Measurements from ENCODE around the gene DHTKD1.

The DHTKD1 gene

DNA sequence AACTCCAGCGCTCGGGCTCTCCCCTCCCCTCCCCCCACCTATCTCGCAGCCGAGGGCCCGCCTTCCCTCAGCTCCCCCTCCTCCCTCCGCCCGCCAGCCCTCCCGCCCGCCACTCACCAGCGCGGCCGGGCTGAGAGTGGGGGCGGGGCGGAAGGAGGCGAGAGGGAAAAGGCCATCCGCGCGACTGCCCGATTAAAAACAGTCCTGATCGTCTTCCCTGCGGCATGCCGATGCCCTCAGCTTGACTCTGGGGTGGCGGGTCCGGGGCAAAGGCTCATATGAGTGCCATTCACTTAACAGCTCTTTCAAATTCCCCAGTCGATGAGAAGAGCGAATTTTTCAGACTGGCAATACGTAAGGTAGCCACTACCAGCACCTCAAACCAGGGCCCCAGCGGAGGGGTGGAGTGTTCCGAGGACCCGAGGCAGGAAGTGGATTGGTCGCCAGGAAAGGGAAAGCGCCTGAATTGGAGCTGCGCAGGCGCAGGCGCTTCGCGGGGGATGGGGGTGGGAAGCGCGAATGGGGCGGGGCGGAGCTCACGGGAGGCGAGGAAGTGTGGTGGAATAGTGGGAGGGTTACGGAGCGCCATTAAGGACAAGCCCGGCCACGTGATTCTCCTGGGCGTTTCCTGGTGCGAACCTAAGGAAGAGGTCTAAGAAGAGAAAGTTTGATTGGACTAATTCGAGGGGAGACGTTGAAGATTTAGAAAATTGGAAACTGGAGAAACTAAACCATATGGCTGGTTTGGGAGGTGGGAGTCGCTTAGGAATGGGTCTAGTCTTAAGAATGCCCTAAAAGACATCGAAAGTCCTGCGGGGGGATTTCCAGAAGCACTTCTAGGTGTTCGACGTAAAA lies 25.7 kb upstream of the DHTKD1 start, which contains the start of gene UPF2:
Gene UPF2 (minus strand): TSS at position 13 of the 855 bp plus-strand sequence. CDS start 7,386 bp downstream, outside the sequence.
- peaks cover 0 to 10% of the 10 kb centered on the region in 2 donors for H3K4me1 ChIP-seq (ENCODE audit: control insufficient read depth in 2 of 2, insufficient read depth in 1 of 2, low read depth in 1 of 2, low read length in 2 of 2)
- peak within 1 kb of the TSS; percentile 41 for H2BK12ac ChIP-seq (ENCODE audit: low read length)
- H3K36me3 ChIP-seq (replicated peaks in 1 of 2; ENCODE audit: control insufficient read depth in 2 of 2, insufficient read depth in 2 of 2, low read length in 2 of 2) = peaks cover 0 to 7% of the 10 kb centered on the region in 2 donors
- H3K14ac ChIP-seq (ENCODE audit: low read length) = peak within 1 kb of the TSS; percentile 97
- WGBS, 2 donors (ENCODE audit: extremely low coverage in 2 of 2, insufficient read length in 2 of 2, insufficient replicate concordance in 1 of 2) = no CpG with 5 or more reads among the region's 56 CpGs
- peak within 1 kb of the TSS; percentile 40 for H4K91ac ChIP-seq (ENCODE audit: low read depth, low read length, poor library complexity)
- peak within 1 kb of the TSS; percentile 98 for H3K18ac ChIP-seq (ENCODE audit: low read length)
- H2BK5ac ChIP-seq (ENCODE audit: low read length) = peak within 1 kb of the TSS; percentile 99
- peaks cover 6% of the 10 kb centered on the region for H3K79me1 ChIP-seq (ENCODE audit: low read depth, low read length)
- H2BK120ac ChIP-seq (ENCODE audit: low read depth, low read length) = peak within 1 kb of the TSS; percentile 91
- H2BK15ac ChIP-seq (ENCODE audit: low read length) = peak within 1 kb of the TSS; percentile 63
- no peaks in the 10 kb centered on the region for H3K9me3 ChIP-seq (replicated peaks in 1 of 2; ENCODE audit: control insufficient read depth in 2 of 2, insufficient read depth in 1 of 2, low read depth in 1 of 2, low read length in 2 of 2)
- H3K9ac ChIP-seq (ENCODE audit: low read depth, low read length, poor library complexity) = peak within 1 kb of the TSS; percentile 98
- peak within 1 kb of the TSS; percentile 11 for H3K4ac ChIP-seq (ENCODE audit: low read length)
- H3K4me3 ChIP-seq (ENCODE audit: low read length in 2 of 2) = peak within 1 kb of the TSS; percentile 95 to 97
- H3K23ac ChIP-seq (ENCODE audit: low read depth, low read length, poor library complexity) = peak within 1 kb of the TSS; percentile 87
- H2AFZ ChIP-seq (ENCODE audit: low read length) = peak within 1 kb of the TSS; percentile 100
- peak; percentile 97 for DNase-seq (ENCODE audit: low spot score)
- H2AK5ac ChIP-seq (ENCODE audit: low read depth, low read length) = peak within 1 kb of the TSS; percentile 91
- peak within 1 kb of the TSS; percentile 86 for H3K4me2 ChIP-seq (ENCODE audit: insufficient read depth, low read length, poor library complexity, severe bottlenecking)
- peak within 1 kb of the TSS; percentile 88 for H3K27ac ChIP-seq (replicated peaks; ENCODE audit: low read length)
- no peaks in the 10 kb centered on the region for H3K27me3 ChIP-seq (ENCODE audit: control insufficient read depth in 3 of 3, insufficient read depth in 3 of 3, low read depth in 1 of 3, low read length in 3 of 3)
- H4K8ac ChIP-seq (ENCODE audit: low read depth, low read length) = no peak within 1 kb of the TSS

DNA sequence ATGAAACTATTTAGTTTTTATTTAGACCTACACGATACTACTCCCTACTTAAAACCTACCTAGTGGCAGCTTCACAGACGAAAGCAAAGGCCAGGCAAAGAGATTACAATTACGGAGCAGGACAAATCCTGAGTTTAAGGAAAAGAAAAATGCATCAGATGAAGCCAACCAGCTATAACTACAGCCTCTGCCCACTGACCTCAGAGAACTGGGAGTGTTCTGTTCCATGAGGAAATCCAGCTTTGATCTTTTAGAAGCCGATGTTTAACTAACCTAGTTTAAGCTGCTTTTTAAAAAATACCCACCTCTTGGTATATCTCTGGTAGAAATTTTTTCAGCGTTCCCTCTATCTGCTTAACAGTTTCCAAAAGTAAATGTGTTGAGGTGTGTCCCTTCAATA lies 23.2 kb upstream of the DHTKD1 start:
- Histone ChIP-seq H3K36me3 (replicated peaks in 1 of 2; ENCODE audit: control insufficient read depth in 2 of 2, insufficient read depth in 2 of 2, low read length in 2 of 2) (no peaks in the 10 kb centered on the region), H2BK15ac (ENCODE audit: low read length) (no peak overlapping the region), H4K91ac (ENCODE audit: low read depth, low read length, poor library complexity) (no peak overlapping the region), H3K14ac (ENCODE audit: low read length) (no peak overlapping the region), H3K9ac (ENCODE audit: low read depth, low read length, poor library complexity) (no peak overlapping the region), H4K8ac (ENCODE audit: low read depth, low read length) (no peak overlapping the region), H3K79me1 (ENCODE audit: low read depth, low read length) (peaks cover 6% of the 10 kb centered on the region), H2AFZ (ENCODE audit: low read length) (peak overlapping the region; percentile 45), H2BK12ac (ENCODE audit: low read length) (no peak overlapping the region), H3K4me3 (ENCODE audit: low read length in 2 of 2) (no peak overlapping the region), H3K4me1 (ENCODE audit: control insufficient read depth in 2 of 2, insufficient read depth in 1 of 2, low read depth in 1 of 2, low read length in 2 of 2) (peaks cover 0 to 10% of the 10 kb centered on the region in 2 donors), H3K9me3 (replicated peaks in 1 of 2; ENCODE audit: control insufficient read depth in 2 of 2, insufficient read depth in 1 of 2, low read depth in 1 of 2, low read length in 2 of 2) (no peaks in the 10 kb centered on the region), H3K4ac (ENCODE audit: low read length) (no peak overlapping the region), H2BK120ac (ENCODE audit: low read depth, low read length) (no peak overlapping the region), H3K27ac (replicated peaks; ENCODE audit: low read length) (no peak overlapping the region), H3K23ac (ENCODE audit: low read depth, low read length, poor library complexity) (no peak overlapping the region), H2BK5ac (ENCODE audit: low read length) (no peak overlapping the region), H2AK5ac (ENCODE audit: low read depth, low read length) (no peak overlapping the region), H3K18ac (ENCODE audit: low read length) (no peak overlapping the region), H3K4me2 (ENCODE audit: insufficient read depth, low read length, poor library complexity, severe bottlenecking) (no peak overlapping the region), H3K27me3 (ENCODE audit: control insufficient read depth in 3 of 3, insufficient read depth in 3 of 3, low read depth in 1 of 3, low read length in 3 of 3) (no peaks in the 10 kb centered on the region)
- no CpG with 5 or more reads among the region's 5 CpGs for WGBS, 2 donors (ENCODE audit: extremely low coverage in 2 of 2, insufficient read length in 2 of 2, insufficient replicate concordance in 1 of 2)
- DNase-seq (ENCODE audit: low spot score) = no peak

DNA sequence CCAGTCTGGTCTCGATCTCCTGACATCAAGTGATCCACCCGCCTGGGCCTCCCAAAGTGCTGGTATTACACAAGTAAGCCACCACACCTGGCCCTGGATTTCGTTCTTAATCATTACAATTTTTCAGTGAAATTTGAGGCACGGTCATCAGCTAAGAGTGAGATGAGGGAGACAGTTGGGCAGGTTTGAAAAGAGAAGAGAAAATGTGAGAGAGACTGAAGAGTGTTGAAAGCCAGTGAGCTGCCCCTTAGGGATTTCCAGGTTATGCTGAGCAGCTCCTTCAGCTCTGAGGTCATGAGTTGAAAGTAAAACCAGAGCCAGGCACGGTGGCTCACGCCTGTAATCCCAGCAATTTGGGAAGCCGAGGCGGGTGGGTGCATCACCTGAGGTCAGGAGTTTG lies 20.2 kb upstream of the DHTKD1 start:
- no peak for DNase-seq (ENCODE audit: low spot score)
- no peak overlapping the region for H3K9ac ChIP-seq (ENCODE audit: low read depth, low read length, poor library complexity)
- no peaks in the 10 kb centered on the region for H3K9me3 ChIP-seq (replicated peaks in 1 of 2; ENCODE audit: control insufficient read depth in 2 of 2, insufficient read depth in 1 of 2, low read depth in 1 of 2, low read length in 2 of 2)
- no peak overlapping the region for H2BK12ac ChIP-seq (ENCODE audit: low read length)
- no peak overlapping the region for H3K4ac ChIP-seq (ENCODE audit: low read length)
- no peak overlapping the region for H2AFZ ChIP-seq (ENCODE audit: low read length)
- H2BK5ac ChIP-seq (ENCODE audit: low read length) = no peak overlapping the region
- H3K23ac ChIP-seq (ENCODE audit: low read depth, low read length, poor library complexity) = no peak overlapping the region
- H2BK120ac ChIP-seq (ENCODE audit: low read depth, low read length) = no peak overlapping the region
- H3K4me3 ChIP-seq (ENCODE audit: low read length in 2 of 2) = no peak overlapping the region
- H3K79me1 ChIP-seq (ENCODE audit: low read depth, low read length) = no peaks in the 10 kb centered on the region
- H3K4me1 ChIP-seq (ENCODE audit: control insufficient read depth in 2 of 2, insufficient read depth in 1 of 2, low read depth in 1 of 2, low read length in 2 of 2) = no peaks in the 10 kb centered on the region
- no CpG with 5 or more reads among the region's 8 CpGs for WGBS, 2 donors (ENCODE audit: extremely low coverage in 2 of 2, insufficient read length in 2 of 2, insufficient replicate concordance in 1 of 2)
- no peaks in the 10 kb centered on the region for H3K27me3 ChIP-seq (ENCODE audit: control insufficient read depth in 3 of 3, insufficient read depth in 3 of 3, low read depth in 1 of 3, low read length in 3 of 3)
- H3K27ac ChIP-seq (replicated peaks; ENCODE audit: low read length) = no peak overlapping the region
- no peak overlapping the region for H4K8ac ChIP-seq (ENCODE audit: low read depth, low read length)
- H4K91ac ChIP-seq (ENCODE audit: low read depth, low read length, poor library complexity) = no peak overlapping the region
- no peak overlapping the region for H2AK5ac ChIP-seq (ENCODE audit: low read depth, low read length)
- no peak overlapping the region for H3K4me2 ChIP-seq (ENCODE audit: insufficient read depth, low read length, poor library complexity, severe bottlenecking)
- H2BK15ac ChIP-seq (ENCODE audit: low read length) = no peak overlapping the region
- H3K14ac ChIP-seq (ENCODE audit: low read length) = no peak overlapping the region
- H3K36me3 ChIP-seq (replicated peaks in 1 of 2; ENCODE audit: control insufficient read depth in 2 of 2, insufficient read depth in 2 of 2, low read length in 2 of 2) = no peaks in the 10 kb centered on the region
- H3K18ac ChIP-seq (ENCODE audit: low read length) = no peak overlapping the region

DNA sequence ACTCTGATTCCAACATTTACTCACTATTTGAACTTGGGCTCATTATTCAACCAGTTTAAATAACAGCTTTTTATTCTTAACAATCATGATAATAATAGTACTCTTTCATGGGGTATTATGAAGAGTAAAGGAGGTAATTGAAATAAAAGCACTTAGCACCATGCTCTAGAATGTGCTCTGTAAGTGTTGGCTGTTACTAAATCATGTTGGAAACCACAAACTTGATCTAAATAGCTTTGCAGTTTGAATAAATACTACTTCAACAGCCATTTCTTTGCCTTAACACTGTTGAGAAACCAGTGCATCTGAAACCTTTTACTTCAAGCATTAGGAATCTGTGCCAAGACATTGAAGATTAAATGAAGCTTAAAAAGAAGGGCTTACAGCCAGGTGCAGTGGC lies 18.2 kb upstream of the DHTKD1 start:
- H3K79me1 ChIP-seq (ENCODE audit: low read depth, low read length) = no peaks in the 10 kb centered on the region
- no peak overlapping the region for H2BK12ac ChIP-seq (ENCODE audit: low read length)
- no peak overlapping the region for H4K8ac ChIP-seq (ENCODE audit: low read depth, low read length)
- H3K27ac ChIP-seq (replicated peaks; ENCODE audit: low read length) = no peak overlapping the region
- H2AFZ ChIP-seq (ENCODE audit: low read length) = peak overlapping the region; percentile 31
- no peak overlapping the region for H2BK120ac ChIP-seq (ENCODE audit: low read depth, low read length)
- H3K4me3 ChIP-seq (ENCODE audit: low read length in 2 of 2) = no peak overlapping the region
- DNase-seq (ENCODE audit: low spot score) = no peak
- H3K4me1 ChIP-seq (ENCODE audit: control insufficient read depth in 2 of 2, insufficient read depth in 1 of 2, low read depth in 1 of 2, low read length in 2 of 2) = no peaks in the 10 kb centered on the region
- H3K9me3 ChIP-seq (replicated peaks in 1 of 2; ENCODE audit: control insufficient read depth in 2 of 2, insufficient read depth in 1 of 2, low read depth in 1 of 2, low read length in 2 of 2) = no peaks in the 10 kb centered on the region
- H3K27me3 ChIP-seq (ENCODE audit: control insufficient read depth in 3 of 3, insufficient read depth in 3 of 3, low read depth in 1 of 3, low read length in 3 of 3) = no peaks in the 10 kb centered on the region
- no peak overlapping the region for H2AK5ac ChIP-seq (ENCODE audit: low read depth, low read length)
- H3K23ac ChIP-seq (ENCODE audit: low read depth, low read length, poor library complexity) = no peak overlapping the region
- no peaks in the 10 kb centered on the region for H3K36me3 ChIP-seq (replicated peaks in 1 of 2; ENCODE audit: control insufficient read depth in 2 of 2, insufficient read depth in 2 of 2, low read length in 2 of 2)
- H3K14ac ChIP-seq (ENCODE audit: low read length) = no peak overlapping the region
- no peak overlapping the region for H3K9ac ChIP-seq (ENCODE audit: low read depth, low read length, poor library complexity)
- no peak overlapping the region for H3K4me2 ChIP-seq (ENCODE audit: insufficient read depth, low read length, poor library complexity, severe bottlenecking)
- no peak overlapping the region for H4K91ac ChIP-seq (ENCODE audit: low read depth, low read length, poor library complexity)
- H2BK15ac ChIP-seq (ENCODE audit: low read length) = no peak overlapping the region
- H2BK5ac ChIP-seq (ENCODE audit: low read length) = no peak overlapping the region
- no peak overlapping the region for H3K18ac ChIP-seq (ENCODE audit: low read length)
- H3K4ac ChIP-seq (ENCODE audit: low read length) = no peak overlapping the region

Measured in neuronal stem cell (in vitro differentiated cells).